NB4 (cell line): ENCODE measurements around the gene YAP1.

Experiments
- DNase-seq: peaks from one replicate; pipeline ENCODE4 v3.0.0; 2010; ENCODE audit warnings: low read depth
- H3K4me3 ChIP-seq: one replicate; pipeline ENCODE4 v1.5.1; 2011; ENCODE audit warnings: mild to moderate bottlenecking, low read depth, low read length, moderate library complexity
- MYC ChIP-seq: IDR thresholded peaks from 2 replicates; pipeline ENCODE4 v1.6.1; 2011; ENCODE audit warnings: low read depth, low read length
- POLR2A ChIP-seq: IDR thresholded peaks from 2 replicates; pipeline ENCODE4 v1.6.1; 2011; ENCODE audit warnings: mild to moderate bottlenecking; ENCODE audit not compliant: insufficient read length; ENCODE audit errors: extremely low read depth
- TF ChIP-seq, protein P1 (sequence below): IDR thresholded peaks from 2 replicates; pipeline ENCODE4 v1.6.1; 2011; ENCODE audit warnings: low read depth, low read length
- TF ChIP-seq, protein P2 (sequence below): IDR thresholded peaks from one replicate; pipeline ENCODE4 v1.5.1; 2012; ENCODE audit warnings: low read depth, low read length

Gene YAP1

DNA sequence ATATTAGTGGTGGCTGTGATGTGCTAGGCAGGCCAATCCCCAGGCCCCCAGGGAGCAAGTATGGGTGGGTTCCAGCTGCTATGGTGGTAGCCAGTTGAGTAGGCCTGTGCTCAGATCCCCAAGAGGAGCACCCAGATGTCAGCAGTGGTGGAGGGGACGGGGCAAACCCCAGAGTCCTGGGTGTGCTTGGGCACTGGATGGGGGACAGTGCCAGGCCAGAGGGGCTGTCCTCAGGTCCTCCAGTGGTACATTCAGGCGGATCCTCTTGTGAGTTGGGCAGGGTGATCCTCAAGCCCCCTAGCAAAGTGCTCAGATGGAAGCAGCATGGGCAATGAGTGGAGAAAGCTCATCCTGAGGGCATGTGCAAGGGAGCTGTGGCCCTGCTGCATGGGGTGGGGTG, 37.0 kb upstream of the YAP1 start:
- DNase-seq = no peak
- H3K4me3 ChIP-seq = no peak overlapping the region
- TF ChIP-seq POLR2A (no peak), MYC (no peak)
- TF ChIP-seq, protein P1, sequence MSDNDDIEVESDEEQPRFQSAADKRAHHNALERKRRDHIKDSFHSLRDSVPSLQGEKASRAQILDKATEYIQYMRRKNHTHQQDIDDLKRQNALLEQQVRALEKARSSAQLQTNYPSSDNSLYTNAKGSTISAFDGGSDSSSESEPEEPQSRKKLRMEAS = no peak
- TF ChIP-seq, protein P2, sequence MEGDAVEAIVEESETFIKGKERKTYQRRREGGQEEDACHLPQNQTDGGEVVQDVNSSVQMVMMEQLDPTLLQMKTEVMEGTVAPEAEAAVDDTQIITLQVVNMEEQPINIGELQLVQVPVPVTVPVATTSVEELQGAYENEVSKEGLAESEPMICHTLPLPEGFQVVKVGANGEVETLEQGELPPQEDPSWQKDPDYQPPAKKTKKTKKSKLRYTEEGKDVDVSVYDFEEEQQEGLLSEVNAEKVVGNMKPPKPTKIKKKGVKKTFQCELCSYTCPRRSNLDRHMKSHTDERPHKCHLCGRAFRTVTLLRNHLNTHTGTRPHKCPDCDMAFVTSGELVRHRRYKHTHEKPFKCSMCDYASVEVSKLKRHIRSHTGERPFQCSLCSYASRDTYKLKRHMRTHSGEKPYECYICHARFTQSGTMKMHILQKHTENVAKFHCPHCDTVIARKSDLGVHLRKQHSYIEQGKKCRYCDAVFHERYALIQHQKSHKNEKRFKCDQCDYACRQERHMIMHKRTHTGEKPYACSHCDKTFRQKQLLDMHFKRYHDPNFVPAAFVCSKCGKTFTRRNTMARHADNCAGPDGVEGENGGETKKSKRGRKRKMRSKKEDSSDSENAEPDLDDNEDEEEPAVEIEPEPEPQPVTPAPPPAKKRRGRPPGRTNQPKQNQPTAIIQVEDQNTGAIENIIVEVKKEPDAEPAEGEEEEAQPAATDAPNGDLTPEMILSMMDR = no peak

DNA sequence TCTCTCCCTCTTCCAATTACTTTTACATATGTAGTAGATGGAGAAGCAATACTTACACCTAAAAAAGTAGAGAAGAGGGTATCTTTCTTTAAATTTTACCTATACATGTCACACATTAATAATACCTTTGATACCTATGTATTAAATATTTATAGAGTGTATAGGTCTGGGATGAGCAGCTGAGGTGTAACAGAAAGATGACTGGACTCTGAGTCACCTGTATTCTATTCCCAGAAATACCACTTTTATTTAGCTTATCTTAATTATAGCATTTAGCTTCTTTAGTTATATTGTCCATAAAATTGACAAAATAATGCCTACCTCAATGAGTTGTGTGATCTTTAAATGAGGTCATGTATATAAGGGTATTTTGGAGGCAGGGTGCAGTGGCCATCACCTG, 30.6 kb upstream of the YAP1 start:
- no peak overlapping the region for H3K4me3 ChIP-seq
- TF ChIP-seq POLR2A (no peak), MYC (no peak)
- TF ChIP-seq, protein P2 = no peak
- TF ChIP-seq, protein P1 = no peak
- DNase-seq = no peak

DNA sequence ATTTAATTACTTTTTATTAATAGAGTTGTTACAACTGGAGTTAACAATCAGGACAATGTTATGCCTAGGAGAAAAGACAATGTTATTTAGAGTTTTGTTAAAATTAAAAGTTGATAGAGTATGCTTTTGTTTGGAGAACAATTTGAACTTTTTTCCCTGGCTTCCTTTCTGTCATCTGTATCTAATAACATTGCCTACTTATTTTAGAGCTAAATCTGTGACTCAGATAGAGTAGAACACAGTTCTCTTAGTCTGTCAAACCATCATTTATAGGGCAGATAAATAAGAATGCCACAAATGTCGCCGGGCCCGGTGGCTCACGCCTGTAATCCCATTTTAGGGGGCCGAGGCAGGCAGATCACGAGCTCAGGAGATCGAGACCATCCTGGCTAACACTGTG, 28.9 kb upstream of the YAP1 start:
- DNase-seq = no peak
- H3K4me3 ChIP-seq = no peak overlapping the region
- no peak for TF ChIP-seq MYC
- TF ChIP-seq POLR2A = no peak
- TF ChIP-seq, protein P1 = no peak
- TF ChIP-seq, protein P2 = no peak

DNA sequence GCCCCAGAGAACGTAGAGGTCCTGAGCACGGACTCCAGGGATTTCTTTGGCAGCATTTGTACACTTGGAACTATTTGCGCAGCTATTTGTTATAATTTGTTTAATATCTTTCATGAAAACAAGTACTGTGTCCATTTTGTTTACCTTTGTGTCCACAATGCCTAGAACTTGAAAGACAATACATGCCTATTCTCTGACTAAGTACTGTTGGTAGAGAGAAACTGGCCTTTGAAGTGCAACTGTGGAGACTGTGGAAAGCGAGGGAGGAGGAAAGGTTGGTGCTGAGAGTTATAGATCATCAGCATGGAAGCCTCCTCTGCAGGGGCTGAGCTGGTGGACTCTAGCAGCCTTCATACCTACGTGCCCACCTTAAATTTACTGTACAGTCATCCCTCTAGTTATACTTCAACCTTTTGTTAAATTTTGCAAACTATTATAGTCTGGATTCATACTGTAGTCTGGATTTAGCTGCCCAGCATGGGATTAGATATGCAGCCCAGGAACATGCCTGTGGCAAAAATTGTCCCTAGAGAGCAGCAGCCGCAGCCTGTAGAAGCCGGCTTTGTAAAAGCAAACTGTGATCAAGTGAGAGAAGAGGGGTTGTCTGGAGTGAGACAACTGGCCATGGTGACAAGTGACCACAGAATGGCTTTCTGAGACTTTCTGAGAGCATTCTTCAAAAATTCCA, 24.2 kb upstream of the YAP1 start:
- no peak overlapping the region for H3K4me3 ChIP-seq

DNA sequence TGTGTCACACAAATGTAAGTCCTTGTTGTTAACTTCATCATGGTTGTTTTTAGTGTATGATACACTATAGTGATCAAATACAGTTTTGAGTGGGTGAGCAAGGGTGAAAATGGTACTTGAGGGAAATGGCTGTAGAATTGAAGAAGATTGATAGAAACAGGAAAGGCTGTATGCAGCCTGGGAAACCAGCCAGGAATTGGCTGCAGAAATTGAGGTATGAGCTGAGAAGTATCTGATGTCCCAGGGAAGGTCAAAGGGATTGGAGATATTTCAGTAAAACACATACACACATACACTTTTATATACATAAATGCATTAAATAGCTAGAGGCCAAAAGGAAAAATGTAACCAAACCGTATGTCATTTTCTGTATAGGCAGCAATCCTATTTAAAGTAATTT, 13.1 kb upstream of the YAP1 start:
- no peak overlapping the region for H3K4me3 ChIP-seq
- DNase-seq = no peak
- no peak for TF ChIP-seq POLR2A
- TF ChIP-seq MYC = no peak
- TF ChIP-seq, protein P2 = no peak
- TF ChIP-seq, protein P1 = no peak

More for the DNA sequence above, 24.2 kb upstream of the YAP1 start:
- TF ChIP-seq MYC = no peak
- TF ChIP-seq, protein P1 = no peak
- TF ChIP-seq, protein P2 = no peak
- no peak for TF ChIP-seq POLR2A
- no peak for DNase-seq
